Measurements from ENCODE around the gene ATP6V1B1. TPM values are rescaled to one million over a fixed set of nuclear protein-coding genes. Genes with fewer than 3 reads are reported as not detected.
A peak's percentile ranks its signal among the peaks of the same experiment; 100 is the strongest.
"Not testable (repeated sequence)": the region's sequence is repeated elsewhere in the genome, so short reads cannot be mapped to it uniquely, and the experiment has no call there.

ATP6V1B1 gene
- total and polyA plus RNA-seq, 5 experiments from 2014 or later: not detected

DNA sequence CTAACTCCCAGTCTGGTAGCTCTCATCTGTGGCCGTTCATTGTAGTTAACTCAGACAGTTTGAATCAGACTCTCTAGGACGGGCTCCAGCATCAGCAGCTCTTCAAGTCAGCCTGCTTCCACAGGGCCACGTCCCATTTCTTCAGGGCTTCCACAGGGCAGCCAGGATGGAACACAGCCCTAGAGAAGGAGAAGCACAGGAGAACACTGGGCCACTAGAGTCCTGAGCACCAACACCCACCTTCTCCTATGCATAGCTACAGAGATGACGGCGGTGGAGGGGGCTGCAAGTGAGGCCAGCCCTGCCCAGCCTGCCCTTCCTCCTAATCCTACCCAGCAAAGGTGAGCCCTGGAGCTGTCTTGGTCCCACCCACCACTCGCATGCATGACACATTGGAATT, 69.2 kb downstream of the ATP6V1B1 start:
- POLR2A ChIA-PET: interaction anchor here (1.0 kb wide), 1 partner anchor 63 kb away, joined by 4 read pairs; the partner anchor contains the start of gene NAGK
- ATAC-seq (no peak), DNase-seq (no peak)
- Mint-ChIP-seq H3K4me1 (peaks cover 0 to 11% (median 5%) of the 10 kb centered on the region in 4 donors), H3K27me3 (peaks cover 9 to 28% (median 23%) of the 10 kb centered on the region in 5 donors), H3K36me3 (peaks cover 0 to 1% (median 0%) of the 10 kb centered on the region in 3 donors), H3K27ac (no peak overlapping the region), H3K4me3 (no peak overlapping the region), H3K9me3 (no peaks in the 10 kb centered on the region)

DNA sequence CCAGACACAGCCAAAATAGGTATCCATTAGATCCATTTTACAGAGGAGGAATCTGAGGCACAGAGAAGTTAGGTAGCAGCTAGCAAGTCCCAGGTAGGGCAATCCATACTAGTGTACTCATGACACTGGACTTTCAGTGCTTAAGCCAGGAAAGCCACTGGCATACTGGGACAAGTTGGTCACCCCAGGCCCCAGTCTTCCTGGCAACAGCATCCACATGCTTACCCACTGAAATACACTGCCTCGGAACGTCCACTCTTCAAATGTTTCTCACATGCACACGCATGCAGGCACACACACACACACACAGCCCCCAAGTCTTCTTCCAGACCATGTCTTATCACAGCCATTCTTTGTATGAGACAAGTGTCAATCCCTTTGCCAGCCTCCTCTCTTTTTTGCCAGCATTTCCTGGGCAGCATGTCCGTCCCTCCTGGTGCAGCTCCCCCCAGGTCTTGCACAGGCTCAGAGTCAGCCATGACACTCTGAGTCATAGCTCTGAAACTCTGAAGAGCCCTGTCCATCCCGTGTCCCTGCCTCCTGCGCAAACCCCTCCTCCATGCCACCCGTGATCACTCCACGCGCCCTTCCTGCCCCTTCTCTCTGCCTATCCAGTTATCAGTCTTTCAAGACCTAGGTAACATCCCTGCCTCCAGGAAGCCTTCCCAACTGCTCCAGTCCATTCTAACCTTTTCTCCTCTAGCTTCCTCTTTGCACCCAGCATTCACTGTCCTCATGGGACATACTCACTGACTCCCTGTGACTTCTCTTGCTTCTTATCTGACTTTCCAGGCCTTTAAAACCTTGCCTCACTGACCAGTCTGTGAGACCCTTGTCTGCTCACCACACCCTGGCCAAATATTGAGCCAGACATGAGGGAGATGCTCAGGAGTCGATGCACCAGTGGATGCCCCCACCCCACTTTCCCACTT, 69.8 kb downstream of the ATP6V1B1 start:
- H3K4me3 Mint-ChIP-seq: no peak overlapping the region
- H3K27ac Mint-ChIP-seq: peak overlapping the region in 1 of 10 donors; percentile 47
- POLR2A ChIA-PET: interaction anchor here (1.0 kb wide), 1 partner anchor 63 kb away, joined by 4 read pairs; the partner anchor contains the start of gene NAGK

DNA sequence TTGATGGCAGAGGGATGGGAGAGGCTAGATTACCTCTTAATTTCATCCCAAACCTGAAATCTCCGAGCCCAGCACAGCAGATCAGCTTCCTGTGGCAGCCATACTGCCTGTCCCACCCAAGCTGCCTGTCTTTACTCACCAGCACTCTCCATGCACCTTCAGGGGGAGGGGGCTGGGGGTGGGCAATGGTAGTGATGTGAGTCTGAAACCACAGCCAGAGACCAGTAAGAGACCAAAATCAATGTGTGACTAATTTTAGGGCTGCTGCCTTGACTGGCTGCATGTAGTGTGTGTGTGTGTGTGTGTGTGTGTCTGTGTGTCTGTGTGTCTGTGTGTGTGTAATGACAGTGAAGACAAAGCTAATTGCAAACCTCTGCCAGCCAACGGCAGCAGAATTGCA, 70.6 kb downstream of the ATP6V1B1 start:
- H3K4me1 Mint-ChIP-seq: peaks cover 0 to 2% (median under 1%) of the 10 kb centered on the region in 4 donors
- H3K4me3 Mint-ChIP-seq: no peak overlapping the region
- no peaks in the 10 kb centered on the region for H3K9me3 Mint-ChIP-seq
- POLR2A ChIA-PET: no interaction called here
- no peak overlapping the region for H3K27ac Mint-ChIP-seq
- H3K27me3 Mint-ChIP-seq: peaks cover 14 to 40% (median 31%) of the 10 kb centered on the region in 5 donors
- DNase-seq (no peak), ATAC-seq (no peak)
- H3K36me3 Mint-ChIP-seq: peaks cover 0 to 4% (median 0%) of the 10 kb centered on the region in 3 donors

More for the DNA sequence above, 69.8 kb downstream of the ATP6V1B1 start:
- DNase-seq: no peak
- no peak for ATAC-seq
- no peaks in the 10 kb centered on the region for H3K9me3 Mint-ChIP-seq
- peaks cover 0 to 4% (median 0%) of the 10 kb centered on the region in 3 donors for H3K36me3 Mint-ChIP-seq
- peaks cover 14 to 35% (median 30%) of the 10 kb centered on the region in 5 donors for H3K27me3 Mint-ChIP-seq
- H3K4me1 Mint-ChIP-seq: peaks cover 0 to 10% (median 5%) of the 10 kb centered on the region in 4 donors

DNA sequence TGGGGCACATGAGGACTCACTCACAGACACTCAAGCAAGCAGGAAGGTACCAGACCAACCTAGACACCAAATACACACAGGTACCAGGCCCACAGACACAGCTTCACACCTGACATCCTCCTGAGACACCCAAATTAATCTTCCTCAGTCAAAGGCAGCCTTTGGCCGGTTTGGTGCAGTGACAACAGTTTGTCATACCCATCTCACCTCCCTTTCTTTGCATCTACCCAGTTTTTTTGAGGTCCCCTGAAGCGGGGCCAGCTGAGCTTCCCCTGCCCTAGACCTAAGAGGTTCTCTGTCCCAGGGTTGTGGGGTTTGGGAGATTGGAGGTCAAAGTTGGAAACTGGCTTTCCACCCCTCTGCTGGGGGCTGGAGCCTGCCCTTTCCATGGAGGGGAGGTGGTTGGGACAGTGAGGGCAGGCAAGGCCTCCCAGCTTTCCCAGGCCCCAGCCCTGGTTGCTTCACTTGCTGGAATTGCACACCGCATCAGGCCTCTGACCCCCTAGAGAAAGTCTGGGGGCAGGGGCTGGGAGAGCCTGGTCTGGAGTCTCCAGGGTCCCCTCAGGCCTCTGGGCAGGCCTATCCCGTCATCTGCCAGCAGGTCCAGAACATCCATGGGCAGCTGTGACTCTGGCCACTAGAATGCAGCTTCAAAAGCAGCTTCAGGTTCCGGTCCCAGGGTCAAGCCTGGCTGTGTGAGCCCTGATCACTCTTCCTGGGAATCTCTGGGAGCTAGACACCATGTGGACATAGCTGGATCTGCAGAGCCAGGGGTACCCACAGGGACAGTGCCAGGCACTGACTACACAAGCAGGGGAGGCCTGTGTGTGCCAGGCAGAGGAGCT, 71.5 kb downstream of the ATP6V1B1 start:
- H3K9me3 Mint-ChIP-seq: no peaks in the 10 kb centered on the region
- DNase-seq: no peak

DNA sequence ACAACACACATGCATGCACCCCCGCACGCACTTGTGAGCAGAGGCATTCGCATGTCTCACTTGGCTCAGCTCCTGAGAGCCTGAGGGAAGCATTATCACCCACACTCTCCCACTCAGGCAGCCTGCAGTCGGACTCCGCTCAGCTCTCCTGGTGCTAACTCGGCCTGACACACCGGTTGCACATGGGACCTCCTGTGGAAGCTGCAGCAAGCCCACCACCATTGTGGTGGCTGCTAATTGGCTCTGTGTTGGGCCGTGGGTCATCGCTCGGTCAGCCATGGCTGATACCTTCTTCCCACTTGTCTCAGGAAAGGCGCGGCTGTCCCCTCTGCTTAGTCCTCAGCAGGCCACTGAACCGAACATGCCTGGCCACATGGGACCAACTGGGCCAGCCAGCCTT, 72.6 kb downstream of the ATP6V1B1 start:
- DNase-seq: no peak
- POLR2A ChIA-PET: no interaction called here
- Mint-ChIP-seq H3K9me3 (no peaks in the 10 kb centered on the region), H3K4me1 (peaks cover 0 to 1% (median 0%) of the 10 kb centered on the region in 4 donors), H3K36me3 (peaks cover 0 to 4% (median 0%) of the 10 kb centered on the region in 3 donors), H3K4me3 (no peak overlapping the region), H3K27ac (no peak overlapping the region), H3K27me3 (peaks cover 18 to 50% (median 36%) of the 10 kb centered on the region in 5 donors)
- no peak for ATAC-seq

More for the DNA sequence above, 71.5 kb downstream of the ATP6V1B1 start:
- Mint-ChIP-seq H3K4me1 (peaks cover 0 to 1% (median 0%) of the 10 kb centered on the region in 4 donors), H3K4me3 (no peak overlapping the region), H3K27me3 (peaks cover 18 to 48% (median 36%) of the 10 kb centered on the region in 5 donors), H3K36me3 (peaks cover 0 to 4% (median 0%) of the 10 kb centered on the region in 3 donors), H3K27ac (peak overlapping the region in 1 of 10 donors; percentile 54)
- ATAC-seq: no peak
- POLR2A ChIA-PET: no interaction called here

DNA sequence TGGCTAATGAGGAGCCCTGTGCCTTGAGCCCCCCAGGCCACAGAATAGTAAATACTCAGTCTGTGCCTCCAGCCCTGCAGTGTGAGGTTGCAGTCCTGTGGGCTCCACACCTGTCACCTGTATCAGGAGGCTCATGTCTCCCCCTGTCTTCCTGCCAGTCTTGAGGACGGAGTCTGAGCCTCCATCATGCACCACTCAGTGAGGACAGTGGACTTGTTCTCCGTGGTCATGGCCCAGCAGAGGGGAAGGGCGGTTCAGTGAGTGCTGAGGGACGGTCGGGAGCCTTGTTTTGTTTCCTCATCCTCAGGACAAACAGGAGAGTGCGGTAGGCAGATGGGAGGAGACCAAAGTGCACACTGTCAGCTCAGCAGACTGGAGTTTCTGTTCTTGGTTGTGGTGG, 76.1 kb downstream of the ATP6V1B1 start:
- ATAC-seq, H3K27ac Mint-ChIP-seq, H3K9me3 Mint-ChIP-seq, DNase-seq, POLR2A ChIA-PET, H3K36me3 Mint-ChIP-seq, H3K4me1 Mint-ChIP-seq, H3K4me3 Mint-ChIP-seq: not testable (repeated sequence)
- peaks cover 14 to 44% (median 28%) of the 10 kb centered on the region in 5 donors for H3K27me3 Mint-ChIP-seq

Other genes with a start within 250 kb of the ATP6V1B1 start
- gene ADD2, start 167.7 kb upstream of the ATP6V1B1 start, total RNA-seq: 10 to 100 TPM in 1 of 2 experiments, 1 to 10 TPM in 1; 9.3 to 10.9 TPM
- 1 to 10 TPM; 1.8 to 4.7 (median 3.3) TPM for gene ADD2, start 167.7 kb upstream of the ATP6V1B1 start, polyA plus RNA-seq
- gene FIGLA, start 145.3 kb upstream of the ATP6V1B1 start, total RNA-seq: not detected
- not detected for gene FIGLA, start 145.3 kb upstream of the ATP6V1B1 start, polyA plus RNA-seq
- gene CLEC4F, start 115.3 kb upstream of the ATP6V1B1 start, total RNA-seq: not detected
- gene CLEC4F, start 115.3 kb upstream of the ATP6V1B1 start, polyA plus RNA-seq: not detected
- not detected for gene CD207, start 100.1 kb upstream of the ATP6V1B1 start, total RNA-seq
- not detected for gene CD207, start 100.1 kb upstream of the ATP6V1B1 start, polyA plus RNA-seq
- not detected for gene VAX2, start 35.3 kb upstream of the ATP6V1B1 start, total RNA-seq
- not detected for gene VAX2, start 35.3 kb upstream of the ATP6V1B1 start, polyA plus RNA-seq
- gene ANKRD53, start 42.7 kb downstream of the ATP6V1B1 start, total RNA-seq: 1 to 10 TPM; 1.3 to 1.6 TPM
- gene ANKRD53, start 42.7 kb downstream of the ATP6V1B1 start, polyA plus RNA-seq: not detected
- gene TEX261, start 59.0 kb downstream of the ATP6V1B1 start, total RNA-seq: 10 to 100 TPM; 58.1 to 63.1 TPM
- 10 to 100 TPM; 33.7 to 40.6 (median 39.9) TPM for gene TEX261, start 59.0 kb downstream of the ATP6V1B1 start, polyA plus RNA-seq
- 100 to 1,000 TPM in 1 of 2 experiments, 10 to 100 TPM in 1; 96.2 to 113 TPM for gene NAGK, start 132.7 kb downstream of the ATP6V1B1 start, total RNA-seq
- gene NAGK, start 132.7 kb downstream of the ATP6V1B1 start, polyA plus RNA-seq: 10 to 100 TPM; 33.7 to 51.1 (median 43.6) TPM
- gene MCEE, start 194.3 kb downstream of the ATP6V1B1 start, total RNA-seq: 10 to 100 TPM; 19.0 to 21.2 TPM
- 10 to 100 TPM; 20.9 to 25.1 (median 22.2) TPM for gene MCEE, start 194.3 kb downstream of the ATP6V1B1 start, polyA plus RNA-seq
- 10 to 100 TPM; 55.7 to 58.6 TPM for gene MPHOSPH10, start 194.7 kb downstream of the ATP6V1B1 start, total RNA-seq
- gene MPHOSPH10, start 194.7 kb downstream of the ATP6V1B1 start, polyA plus RNA-seq: 10 to 100 TPM; 21.5 to 33.6 (median 24.1) TPM